Measurements from ENCODE around the gene TSPAN12.

DNA sequence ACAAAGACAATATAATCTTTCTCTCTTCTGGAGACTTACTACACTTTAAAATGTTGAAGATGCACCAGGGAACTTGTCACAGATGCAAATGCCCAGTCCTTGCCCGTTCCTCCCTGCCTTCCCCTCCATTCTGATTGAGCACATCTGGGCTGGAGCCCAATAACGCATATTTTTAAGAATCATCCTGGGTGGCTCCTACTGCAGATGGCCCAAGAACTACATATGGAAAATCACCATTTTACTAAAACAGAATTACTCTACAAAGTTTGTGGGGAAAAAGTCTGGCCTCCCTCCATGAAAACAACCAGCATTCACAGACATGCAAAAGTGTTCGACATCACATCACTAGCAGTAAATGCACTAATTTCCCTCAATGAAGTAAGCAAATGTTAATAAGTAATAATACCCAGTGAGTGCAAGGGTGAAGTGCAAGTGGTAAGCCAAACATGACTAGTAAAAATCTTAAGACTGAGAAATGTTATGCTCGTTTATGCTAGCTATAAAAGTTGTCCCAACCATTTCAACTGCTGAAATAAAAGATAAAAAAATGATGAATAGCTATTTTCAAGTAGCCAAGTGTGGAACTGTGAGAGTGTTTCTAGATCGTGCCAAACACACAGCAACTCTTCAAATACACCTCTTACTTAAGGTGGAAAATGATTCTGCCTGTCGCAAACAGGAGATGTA, 43.5 kb downstream of the TSPAN12 start:
- no peak for TF ChIP-seq GATA2 (IDR thresholded peaks at IDR 0.05; ENCODE audit: low read depth, low read length)
- TF ChIP-seq GATA3 (IDR thresholded peaks at IDR 0.05; ENCODE audit: low read depth, low read length): no peak
